Ectodermal cell (in vitro differentiated cells): Measurements from ENCODE around the gene EYA2.
A peak's percentile ranks its signal among the peaks of the same experiment; 100 is the strongest.

Experiments
- H3K27ac ChIP-seq: 2 replicates; pipeline ENCODE4 v1.7.0; 2013; ENCODE audit warnings: mild to moderate bottlenecking, low read depth, low read length; ENCODE audit not compliant: insufficient read depth, poor library complexity, severe bottlenecking
- H3K27me3 ChIP-seq: 2 replicates; pipeline ENCODE4 v1.7.0; 2013; ENCODE audit warnings: mild to moderate bottlenecking, low read length; ENCODE audit not compliant: insufficient read depth, control insufficient read depth, poor library complexity, severe bottlenecking
- H3K36me3 ChIP-seq: one replicate; pipeline ENCODE4 v1.7.0; 2013; ENCODE audit warnings: low read length; ENCODE audit not compliant: control insufficient read depth, insufficient read depth
- H3K4me1 ChIP-seq: one replicate; pipeline ENCODE4 v1.7.0; 2013; ENCODE audit warnings: low read length; ENCODE audit not compliant: control insufficient read depth, insufficient read depth
- H3K4me3 ChIP-seq: 2 replicates; pipeline ENCODE4 v1.7.0; 2013; ENCODE audit warnings: low read depth, low read length, control low read depth; ENCODE audit not compliant: insufficient read depth
- H3K9me3 ChIP-seq: 2 replicates; pipeline ENCODE4 v1.7.0; 2013; ENCODE audit warnings: mild to moderate bottlenecking, low read length, moderate library complexity; ENCODE audit not compliant: control insufficient read depth
- WGBS, 2 experiments: methylation state at CpG; one replicate each; pipeline ENCODE4 v1.1.7; 2013; ENCODE audit warnings: missing lambda C conversion rate in 2 of 2; 5-methylcytosine and 5-hydroxymethylcytosine counted together

EYA2 gene

DNA sequence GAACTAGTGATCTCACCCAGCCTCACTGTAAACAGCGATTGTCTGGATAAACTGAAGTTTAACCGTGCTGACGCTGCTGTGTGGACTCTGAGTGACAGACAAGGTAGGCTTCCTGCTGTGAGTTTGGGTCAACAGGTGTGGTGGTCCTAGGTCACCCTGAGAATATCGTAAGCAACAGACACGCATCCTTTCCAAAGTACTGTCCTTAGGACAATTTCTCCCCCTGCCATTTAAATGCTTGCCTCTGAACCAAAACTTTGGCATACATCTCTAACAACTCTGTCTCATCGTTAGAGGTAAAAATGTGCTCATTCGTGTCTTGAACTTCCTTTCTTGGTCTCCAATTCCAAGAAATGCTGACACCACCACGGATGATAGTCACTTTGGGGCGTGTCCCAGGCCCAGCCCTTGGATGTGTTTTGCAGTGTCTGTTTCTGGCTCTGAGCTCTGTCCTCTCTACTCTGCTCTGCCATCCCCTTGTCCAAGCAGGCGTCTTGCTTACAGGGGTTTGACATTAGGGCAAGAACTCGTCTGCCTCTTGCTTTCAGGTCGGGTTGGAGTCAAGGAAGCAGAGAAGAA is 95.5 kb downstream of the EYA2 start:
- Histone ChIP-seq H3K27ac (peak overlapping the region; percentile 41), H3K4me3 (no peak overlapping the region), H3K9me3 (no peaks in the 10 kb centered on the region), H3K27me3 (no peaks in the 10 kb centered on the region), H3K36me3 (no peaks in the 10 kb centered on the region), H3K4me1 (peaks cover 23% of the 10 kb centered on the region)
- 56 to 58% methylated on average over 12 of the region's 12 CpGs for WGBS, 2 experiments

DNA sequence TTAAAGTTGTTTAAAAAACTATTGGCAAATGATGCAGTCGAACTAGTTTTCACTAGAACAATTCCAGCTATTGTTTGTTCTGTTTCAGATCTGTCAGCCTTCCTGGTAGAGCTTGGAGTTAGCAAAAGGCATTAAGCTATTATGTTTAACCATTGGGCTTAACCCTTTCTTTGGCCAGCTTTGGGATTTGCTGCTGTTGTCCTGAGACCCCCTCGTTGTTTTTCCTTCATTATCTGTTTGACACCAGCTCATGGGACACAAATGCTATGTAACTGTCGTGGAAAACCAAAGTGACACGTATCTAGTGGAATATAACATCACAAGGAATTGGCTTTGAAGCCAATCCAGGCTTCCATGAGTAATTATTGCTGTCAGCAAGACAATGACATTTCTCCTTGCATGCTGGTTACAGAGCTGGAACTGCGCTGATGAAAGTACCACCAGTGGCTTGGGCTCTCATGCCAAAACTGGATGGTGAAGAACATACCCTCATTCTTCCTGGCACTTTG is 96.0 kb downstream of the EYA2 start:
- no peaks in the 10 kb centered on the region for H3K27me3 ChIP-seq
- H3K36me3 ChIP-seq = no peaks in the 10 kb centered on the region
- H3K4me1 ChIP-seq = peaks cover 29% of the 10 kb centered on the region
- H3K27ac ChIP-seq = peak overlapping the region; percentile 44
- no peaks in the 10 kb centered on the region for H3K9me3 ChIP-seq
- WGBS, 2 experiments = 53 to 55% methylated on average over 5 of the region's 5 CpGs
- no peak overlapping the region for H3K4me3 ChIP-seq

DNA sequence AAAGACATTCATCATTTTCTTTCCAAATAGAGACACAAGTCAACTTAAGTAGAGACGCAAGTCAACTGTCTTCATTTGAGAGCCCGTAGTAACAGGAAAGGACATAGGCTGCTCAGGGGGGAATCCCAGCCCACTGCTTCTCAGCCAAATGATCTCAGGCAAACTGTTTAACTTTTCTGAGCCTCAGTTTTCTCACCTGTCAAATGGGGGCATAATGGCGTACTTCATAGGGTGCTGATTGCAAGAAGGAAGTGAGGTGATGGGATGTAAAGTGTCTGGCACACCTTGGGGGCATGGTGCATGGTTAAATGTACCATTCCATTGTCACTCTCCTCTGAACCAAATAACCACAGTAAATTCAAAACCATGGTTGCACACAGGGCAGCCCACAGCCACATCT is 96.5 kb downstream of the EYA2 start:
- Histone ChIP-seq H3K27ac (no peak overlapping the region), H3K4me3 (no peak overlapping the region), H3K36me3 (no peaks in the 10 kb centered on the region), H3K27me3 (no peaks in the 10 kb centered on the region), H3K4me1 (peaks cover 29% of the 10 kb centered on the region), H3K9me3 (no peaks in the 10 kb centered on the region)
- 88 to 93% methylated on average over 3 of the region's 3 CpGs for WGBS, 2 experiments

DNA sequence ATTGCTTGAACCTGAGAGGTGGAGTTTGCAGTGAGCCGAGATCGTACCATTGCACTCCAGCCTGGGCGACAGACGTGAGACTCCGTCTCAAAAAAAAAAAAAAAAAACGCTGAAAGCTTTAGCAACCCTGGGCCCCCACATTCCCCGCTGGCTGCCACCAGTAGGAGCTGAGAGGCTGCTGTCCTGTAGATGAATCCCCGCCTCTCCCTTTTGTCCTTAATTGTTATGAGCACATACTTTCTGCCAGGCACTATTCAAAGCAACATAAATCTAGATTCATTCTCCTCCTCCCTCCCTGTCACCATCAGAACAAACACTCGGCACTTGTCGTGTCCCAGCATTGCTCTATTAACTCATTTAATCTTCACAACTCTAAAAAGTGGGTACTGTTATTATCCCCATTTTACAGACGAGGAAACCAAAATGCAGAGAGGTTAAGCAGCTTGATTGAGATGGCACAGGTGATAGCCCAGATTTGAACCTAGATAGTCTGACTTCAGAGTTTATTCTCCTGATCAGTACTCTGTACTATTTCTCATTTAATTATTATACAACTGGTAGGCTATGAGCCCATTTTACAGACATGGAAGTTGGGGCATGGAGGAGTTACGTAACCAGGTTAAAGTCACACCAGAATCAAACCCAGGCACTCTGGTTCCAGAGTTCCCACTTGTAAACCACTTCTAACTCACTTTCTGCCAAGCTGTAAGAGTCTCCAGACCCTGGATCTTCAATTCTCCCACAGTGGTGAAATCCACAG is 97.4 kb downstream of the EYA2 start:
- no peaks in the 10 kb centered on the region for H3K27me3 ChIP-seq
- 39 to 42% methylated on average over 12 of the region's 12 CpGs for WGBS, 2 experiments
- peaks cover 30% of the 10 kb centered on the region for H3K4me1 ChIP-seq
- H3K27ac ChIP-seq = no peak overlapping the region
- no peak overlapping the region for H3K4me3 ChIP-seq
- H3K36me3 ChIP-seq = no peaks in the 10 kb centered on the region
- H3K9me3 ChIP-seq = no peaks in the 10 kb centered on the region

DNA sequence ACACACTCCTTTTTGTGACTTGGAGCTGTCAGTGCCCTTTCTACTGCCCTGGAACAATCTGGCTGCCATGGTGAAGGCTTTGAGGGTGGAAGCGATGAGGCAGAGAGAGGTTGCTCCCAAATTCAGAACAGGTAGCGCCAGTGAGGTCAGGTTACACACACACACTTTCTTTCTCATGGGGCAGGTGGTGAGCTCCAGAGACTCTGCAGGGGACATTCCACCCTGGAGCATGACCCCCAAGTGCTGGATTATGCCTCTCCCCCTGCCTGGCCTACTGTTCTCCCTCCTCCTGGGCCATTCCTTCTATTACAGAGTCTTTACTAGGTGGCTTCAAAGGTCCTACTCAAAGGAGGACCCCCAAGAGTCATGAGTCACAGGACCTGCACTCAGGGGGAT is 98.0 kb downstream of the EYA2 start:
- Histone ChIP-seq H3K4me1 (peaks cover 33% of the 10 kb centered on the region), H3K36me3 (no peaks in the 10 kb centered on the region), H3K27me3 (no peaks in the 10 kb centered on the region), H3K27ac (no peak overlapping the region), H3K9me3 (no peaks in the 10 kb centered on the region), H3K4me3 (no peak overlapping the region)
- 90 to 92% methylated on average over 2 of the region's 2 CpGs for WGBS, 2 experiments

DNA sequence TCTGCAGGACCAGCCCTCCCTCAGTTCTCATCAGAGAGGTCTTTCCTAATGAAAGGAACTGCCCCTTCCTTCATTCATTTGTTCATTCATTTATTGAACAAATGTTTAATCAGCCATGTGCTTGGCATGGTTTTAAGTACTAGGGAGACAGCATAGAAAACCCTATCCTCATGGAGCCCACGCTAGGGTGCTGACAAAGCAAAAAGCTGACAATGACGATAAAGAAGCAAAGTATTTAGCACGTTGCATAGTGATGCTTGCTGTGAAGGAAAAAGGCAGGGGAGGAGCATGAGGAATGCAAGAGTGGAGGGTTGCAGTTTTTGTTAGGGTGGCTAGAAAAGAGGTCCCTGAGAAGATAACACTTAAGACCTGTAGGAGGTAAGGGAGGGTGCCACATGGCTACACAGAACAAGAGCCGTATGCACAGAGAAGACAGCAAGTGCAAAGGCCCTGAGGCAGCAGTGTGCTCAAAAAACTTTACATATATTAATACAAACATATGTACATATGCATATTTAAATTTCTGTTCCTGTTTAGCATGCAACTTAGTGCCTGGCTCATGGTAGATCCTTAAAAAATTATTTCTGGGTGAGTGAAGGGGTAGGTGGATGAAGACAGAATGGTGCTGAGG is 98.9 kb downstream of the EYA2 start:
- Histone ChIP-seq H3K27ac (no peak overlapping the region), H3K4me1 (peaks cover 33% of the 10 kb centered on the region), H3K27me3 (no peaks in the 10 kb centered on the region)

DNA sequence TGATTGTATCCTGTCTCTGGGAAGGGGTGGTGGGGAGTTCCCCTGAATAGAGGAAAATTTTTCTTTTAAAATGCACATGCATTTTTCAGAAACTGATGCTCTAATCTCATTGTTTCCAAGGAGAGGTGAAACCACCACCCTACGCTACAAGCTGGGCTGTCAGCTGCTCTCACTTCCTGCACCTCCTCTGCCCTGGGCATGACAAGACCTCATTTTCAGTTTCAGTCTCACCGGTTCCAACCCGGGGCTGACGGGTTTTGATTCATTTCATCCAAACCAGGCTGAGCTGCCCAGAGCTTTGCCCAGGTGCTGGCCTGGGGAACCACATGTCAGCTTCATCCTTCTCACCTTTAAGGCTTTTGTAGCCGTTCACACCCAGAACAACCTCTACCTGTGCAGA is 99.7 kb downstream of the EYA2 start:
- peaks cover 33% of the 10 kb centered on the region for H3K4me1 ChIP-seq
- no peak overlapping the region for H3K4me3 ChIP-seq
- H3K27ac ChIP-seq = no peak overlapping the region
- WGBS, 2 experiments = 83 to 91% methylated on average over 5 of the region's 5 CpGs
- H3K36me3 ChIP-seq = no peaks in the 10 kb centered on the region
- H3K27me3 ChIP-seq = no peaks in the 10 kb centered on the region
- H3K9me3 ChIP-seq = no peaks in the 10 kb centered on the region

More for the DNA sequence above, 98.9 kb downstream of the EYA2 start:
- 54 to 64% methylated on average over 4 of the region's 4 CpGs for WGBS, 2 experiments
- no peak overlapping the region for H3K4me3 ChIP-seq
- H3K36me3 ChIP-seq = no peaks in the 10 kb centered on the region
- H3K9me3 ChIP-seq = no peaks in the 10 kb centered on the region

DNA sequence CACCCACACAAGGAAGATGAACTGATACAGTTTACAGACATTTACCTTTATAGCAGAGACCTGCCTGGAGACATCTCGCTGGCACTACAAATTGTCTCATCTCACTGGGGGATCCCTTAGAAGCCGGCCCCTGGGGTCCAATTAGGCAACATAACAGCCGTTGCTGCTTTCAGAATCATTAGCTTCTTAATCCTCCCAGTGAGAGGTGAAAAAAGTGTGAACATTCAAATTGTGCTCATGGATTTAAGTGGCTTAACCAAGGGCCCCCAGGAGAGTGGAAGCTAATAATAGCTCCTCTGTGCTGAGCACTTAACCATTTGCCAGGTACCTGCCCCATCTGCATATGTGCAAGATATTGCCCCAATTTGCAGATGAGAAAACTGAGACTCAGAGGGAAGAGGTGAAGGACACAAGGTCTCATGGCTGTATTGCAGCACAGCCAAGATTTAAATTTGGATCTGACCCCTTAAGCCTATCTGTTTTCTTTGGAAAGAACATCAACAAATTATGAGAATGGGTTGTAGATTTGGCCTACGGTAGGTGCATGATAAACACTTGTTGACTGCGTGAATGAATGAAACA is 101.0 kb downstream of the EYA2 start:
- Histone ChIP-seq H3K4me1 (peaks cover 22% of the 10 kb centered on the region), H3K4me3 (no peak overlapping the region), H3K27me3 (no peaks in the 10 kb centered on the region), H3K36me3 (no peaks in the 10 kb centered on the region), H3K9me3 (no peaks in the 10 kb centered on the region), H3K27ac (no peak overlapping the region)
- 46 to 50% methylated on average over 5 of the region's 5 CpGs for WGBS, 2 experiments

DNA sequence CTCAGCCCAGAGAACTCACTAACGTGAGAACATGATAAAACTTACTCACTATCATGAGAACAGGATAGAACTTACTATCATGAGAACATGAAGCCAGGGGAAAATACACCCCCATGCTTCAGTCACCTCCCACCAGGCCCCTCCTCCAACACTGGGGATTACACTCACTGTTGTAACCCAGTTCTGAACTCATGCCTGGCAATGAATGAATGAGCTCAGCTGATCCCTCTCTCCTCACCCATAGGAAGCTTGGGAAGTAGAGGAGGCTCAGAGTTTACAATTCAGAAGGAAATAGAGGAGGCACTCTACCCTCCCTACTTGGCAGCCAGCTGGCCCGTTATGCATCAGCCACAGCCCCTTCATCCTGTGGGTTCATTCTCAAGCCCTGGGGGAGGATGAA is 102.5 kb downstream of the EYA2 start:
- Histone ChIP-seq H3K36me3 (no peaks in the 10 kb centered on the region), H3K27ac (no peak overlapping the region), H3K4me1 (peaks cover 17% of the 10 kb centered on the region), H3K9me3 (no peaks in the 10 kb centered on the region), H3K27me3 (no peaks in the 10 kb centered on the region), H3K4me3 (no peak overlapping the region)
- WGBS, 2 experiments = 74 to 86% methylated on average over 2 of the region's 2 CpGs
